PC-3 (cell line): ENCODE results near the gene RIPOR3. TPM values are rescaled to one million over a fixed set of nuclear protein-coding genes. Genes with fewer than 3 reads are reported as not detected.
"Not testable (repeated sequence)": the region's sequence is repeated elsewhere in the genome, so short reads cannot be mapped to it uniquely, and the experiment has no call there.

Experiments used
- ATAC-seq: fragments of 200-7000 bp; cut with Tn5 transposase; 2 replicates; pipeline ENCODE4 v1.9.1; 2020; ENCODE audit warnings: mild to moderate bottlenecking, moderate library complexity
- BruUV-seq: library from RNA; stranded (reverse); fragments of 400-500 nt; replicated peaks from 2 replicates; lab custom pipeline; 2021; lab: Mats Ljungman, UMichigan
- CTCF ChIA-PET: fragments of 300-600 bp; sonication (Branson Sonifier 250); formaldehyde crosslinking; loops from one replicate; lab custom pipeline; 2022; ENCODE audit warnings: antibody characterized with exemption; lab: Charles Lee
- POLR2A ChIA-PET: fragments of 300-600 bp; sonication (Branson Sonifier 250); formaldehyde crosslinking; loops from one replicate; lab custom pipeline; 2022; ENCODE audit warnings: antibody characterized with exemption; ENCODE audit not compliant: unreplicated experiment; lab: Charles Lee
- DNase-seq: peaks from one replicate; pipeline ENCODE4 v3.0.0-alpha.2; 2015
- H2AFZ ChIP-seq: fragments of 300-600 bp; sonication (generic); 2 replicates; pipeline ENCODE4 v1.6.0; 2016; ENCODE audit warnings: antibody characterized with exemption, low read length
- H3F3A ChIP-seq: fragments of 300-600 bp; sonication (generic); one replicate; pipeline ENCODE4 v1.6.0; 2017; ENCODE audit warnings: antibody characterized with exemption, low read length, control low read depth, mild to moderate bottlenecking; ENCODE audit not compliant: unreplicated experiment
- H3K27ac ChIP-seq: fragments of 300-600 bp; sonication (generic); 2 replicates; pipeline ENCODE4 v1.5.1; 2016; ENCODE audit warnings: mild to moderate bottlenecking, low read length
- H3K27me3 ChIP-seq: fragments of 300-600 bp; sonication (generic); 2 replicates; pipeline ENCODE4 v1.6.1; 2016; ENCODE audit warnings: low read length, mixed read lengths
- H3K36me3 ChIP-seq: fragments of 300-600 bp; sonication (generic); 2 replicates; pipeline ENCODE4 v1.6.1; 2016; ENCODE audit warnings: low read depth, mixed run types, low read length, mixed read lengths
- H3K4me1 ChIP-seq: fragments of 300-600 bp; sonication (generic); 2 replicates; pipeline ENCODE4 v1.5.1; 2016; ENCODE audit warnings: low read length; ENCODE audit not compliant: insufficient read depth
- H3K4me2 ChIP-seq: fragments of 300-600 bp; sonication (generic); 2 replicates; pipeline ENCODE4 v1.6.0; 2016; ENCODE audit warnings: low read length
- H3K4me3 ChIP-seq: fragments of 300-600 bp; sonication (generic); 2 replicates; pipeline ENCODE4 v1.5.1; 2016; ENCODE audit warnings: mild to moderate bottlenecking, low read length, mixed read lengths
- H3K79me2 ChIP-seq: fragments of 300-600 bp; sonication (generic); 2 replicates; pipeline ENCODE4 v1.6.1; 2017; ENCODE audit warnings: low read length, mixed read lengths
- H3K9ac ChIP-seq: fragments of 300-600 bp; sonication (generic); 2 replicates; pipeline ENCODE4 v1.6.0; 2016; ENCODE audit warnings: mild to moderate bottlenecking, low read length
- H3K9me2 ChIP-seq: fragments of 300-600 bp; sonication (generic); replicated peaks from 2 replicates; pipeline ENCODE4 v1.6.1; 2016; ENCODE audit warnings: mixed run types, low read length, mixed read lengths
- H3K9me3 ChIP-seq: fragments of 300-600 bp; sonication (generic); 2 replicates; pipeline ENCODE4 v1.6.1; 2016; ENCODE audit warnings: low read length, mixed read lengths
- H4K20me1 ChIP-seq: fragments of 300-600 bp; sonication (generic); 2 replicates; pipeline ENCODE4 v1.6.1; 2016; ENCODE audit warnings: low read length, mixed read lengths
- EZH2 ChIP-seq: fragments of 300-600 bp; sonication (generic); IDR thresholded peaks from one replicate; pipeline ENCODE4 v1.6.1; 2017; ENCODE audit warnings: antibody characterized with exemption, mild to moderate bottlenecking, low read length; ENCODE audit not compliant: unreplicated experiment
- EZH2phosphoT487 ChIP-seq: fragments of 300-600 bp; sonication (generic); IDR thresholded peaks from 2 replicates; pipeline ENCODE4 v1.6.1; 2018; ENCODE audit warnings: mild to moderate bottlenecking, antibody characterized with exemption, low read length, borderline replicate concordance
- intact Hi-C: fragments of 100-400 bp; cut with micrococcal nuclease; formaldehyde crosslinking; loops from 2 replicates; pipeline ENCODE4 v1.9.0; 2023
- total RNA-seq: library from RNA; depleted of rRNA; stranded (reverse); fragments of >200 nt; gene quantifications from 2 replicates; pipeline ENCODE4 v1.2.3, GENCODE V29; 2014
- TF ChIP-seq, protein P1 (sequence below): fragments of 300-600 bp; sonication (generic); conservative IDR thresholded peaks from 2 replicates; pipeline ENCODE4 v1.5.1; 2017; ENCODE audit warnings: antibody characterized with exemption, low read depth, mild to moderate bottlenecking, low read length

Gene RIPOR3
- total RNA-seq, 1 experiment from 2014 or later = 0.04 TPM

DNA sequence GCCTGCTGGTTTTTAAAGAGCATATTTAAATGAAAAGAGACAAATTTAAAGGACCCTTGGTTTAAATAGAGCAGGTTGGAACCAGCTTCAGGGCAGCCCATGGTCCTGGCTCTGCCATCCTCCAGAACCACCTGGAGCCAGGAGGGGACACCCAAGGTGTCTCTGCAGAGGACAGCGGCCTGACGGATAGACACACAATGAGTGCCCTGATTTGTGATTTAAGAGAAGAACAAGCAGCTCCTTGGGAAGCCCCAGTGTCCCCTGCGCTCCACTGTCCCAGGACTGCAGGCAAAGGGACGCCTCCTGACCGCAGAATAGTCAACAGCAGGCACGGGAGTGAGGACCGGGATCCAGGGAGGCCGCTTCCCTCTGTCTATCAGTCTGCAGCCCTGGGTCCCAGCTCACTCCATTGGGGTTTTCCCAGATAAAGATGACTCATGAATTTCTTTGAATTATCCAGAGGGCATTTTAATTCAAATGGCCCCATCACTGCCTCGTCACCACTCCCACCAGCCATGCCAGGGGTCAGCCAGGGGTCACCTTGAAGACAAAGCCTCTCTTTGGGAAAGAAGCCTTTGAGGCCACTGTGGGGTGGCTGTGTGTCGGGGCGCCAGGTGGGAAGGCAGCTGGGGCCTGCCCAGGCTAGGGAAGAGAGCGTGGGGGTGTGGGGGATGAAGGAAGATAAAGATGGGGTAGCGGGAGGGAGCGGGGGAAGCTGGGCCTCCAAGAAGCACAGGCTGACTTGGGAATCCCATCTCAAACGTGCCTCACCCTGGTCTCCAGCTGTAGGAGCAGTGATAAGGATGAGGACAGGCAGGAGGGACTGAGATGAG is 53.1 kb downstream of the RIPOR3 start:
- POLR2A ChIA-PET, H4K20me1 ChIP-seq, intact Hi-C loops, H3K4me3 ChIP-seq, H3K9me2 ChIP-seq, H3K36me3 ChIP-seq, H3K9ac ChIP-seq, BruUV-seq, H3K27me3 ChIP-seq, H3K79me2 ChIP-seq, H3F3A ChIP-seq, H3K9me3 ChIP-seq, H3K4me2 ChIP-seq, CTCF ChIA-PET: not testable (repeated sequence)
- DNase-seq = peak; percentile 70
- H3K4me1 ChIP-seq = peaks cover 31% of the 10 kb centered on the region
- H2AFZ ChIP-seq = 0 out of 2 replicates have a peak overlapping the region, but pooled peaks have one; percentile 27
- ATAC-seq = peak; percentile 30
- H3K27ac ChIP-seq = peak overlapping the region; percentile 25

DNA sequence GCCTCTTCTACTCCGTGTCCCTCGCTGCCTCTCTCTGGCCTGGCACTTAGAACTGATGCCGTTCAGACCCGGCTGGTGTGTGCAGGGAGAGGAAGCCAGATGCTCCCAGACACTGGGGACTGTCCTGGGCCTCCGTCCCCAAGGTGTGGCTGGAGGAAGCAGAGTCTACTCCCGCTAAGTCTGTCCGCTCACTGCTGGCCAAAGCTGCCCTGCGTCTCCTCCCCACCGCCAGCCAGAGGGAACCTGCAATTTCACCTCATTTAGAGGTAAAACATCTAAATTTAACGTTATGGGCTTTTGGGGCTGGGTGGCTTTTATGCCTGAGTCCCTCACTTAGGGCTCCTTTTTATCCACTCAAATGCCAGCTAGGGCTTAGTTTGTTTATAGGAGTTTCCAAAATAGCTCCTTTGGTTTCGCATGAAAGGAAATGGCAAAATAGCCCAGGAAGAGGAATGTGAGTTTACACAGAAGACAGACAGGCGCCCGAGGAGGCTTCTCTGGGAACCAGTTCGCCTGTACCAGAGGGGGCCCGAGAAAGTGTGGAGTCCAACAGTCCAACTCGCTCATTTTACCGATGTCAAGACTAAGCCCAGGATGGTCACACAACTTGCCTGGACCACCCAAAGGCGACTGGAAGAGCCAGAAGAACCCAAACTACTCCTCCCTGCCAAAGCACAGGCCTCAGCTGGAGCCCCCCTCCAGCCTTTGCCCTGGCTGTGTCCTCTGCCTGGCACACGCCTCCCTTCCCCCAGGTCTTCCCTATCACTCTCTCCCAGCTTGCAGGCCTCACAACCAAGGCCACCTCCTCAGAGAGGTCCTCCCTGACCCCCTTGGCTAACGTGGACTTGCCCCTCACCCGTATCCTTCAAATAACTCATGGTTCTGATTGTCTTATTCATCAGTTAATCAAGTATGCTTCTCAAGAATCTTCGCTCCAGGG is 54.5 kb downstream of the RIPOR3 start:
- POLR2A ChIA-PET = no interaction called here
- peaks cover 17% of the 10 kb centered on the region; the same call in 1 of the 2 replicates for H3K4me1 ChIP-seq

More for the DNA sequence above, 54.5 kb downstream of the RIPOR3 start:
- H3K79me2 ChIP-seq = no peaks in the 10 kb centered on the region
- intact Hi-C loops = no loop called here
- DNase-seq = no peak
- H3F3A ChIP-seq = no peaks in the 10 kb centered on the region
- CTCF ChIA-PET = interaction anchor here (0.6 kb wide), 1 partner anchor 26 kb away, joined by 3 read pairs; no protein-coding TSS in a partner anchor
- H3K27me3 ChIP-seq = no peaks in the 10 kb centered on the region
- no peak overlapping the region for H3K27ac ChIP-seq
- no TSS peak for BruUV-seq
- H3K4me2 ChIP-seq = no peak overlapping the region
- no peaks in the 10 kb centered on the region for H3K9me3 ChIP-seq
- H4K20me1 ChIP-seq = no peaks in the 10 kb centered on the region
- H2AFZ ChIP-seq = no peak overlapping the region
- H3K9ac ChIP-seq = no peak overlapping the region
- H3K36me3 ChIP-seq = no peaks in the 10 kb centered on the region
- no peak for TF ChIP-seq EZH2
- TF ChIP-seq, protein P1, sequence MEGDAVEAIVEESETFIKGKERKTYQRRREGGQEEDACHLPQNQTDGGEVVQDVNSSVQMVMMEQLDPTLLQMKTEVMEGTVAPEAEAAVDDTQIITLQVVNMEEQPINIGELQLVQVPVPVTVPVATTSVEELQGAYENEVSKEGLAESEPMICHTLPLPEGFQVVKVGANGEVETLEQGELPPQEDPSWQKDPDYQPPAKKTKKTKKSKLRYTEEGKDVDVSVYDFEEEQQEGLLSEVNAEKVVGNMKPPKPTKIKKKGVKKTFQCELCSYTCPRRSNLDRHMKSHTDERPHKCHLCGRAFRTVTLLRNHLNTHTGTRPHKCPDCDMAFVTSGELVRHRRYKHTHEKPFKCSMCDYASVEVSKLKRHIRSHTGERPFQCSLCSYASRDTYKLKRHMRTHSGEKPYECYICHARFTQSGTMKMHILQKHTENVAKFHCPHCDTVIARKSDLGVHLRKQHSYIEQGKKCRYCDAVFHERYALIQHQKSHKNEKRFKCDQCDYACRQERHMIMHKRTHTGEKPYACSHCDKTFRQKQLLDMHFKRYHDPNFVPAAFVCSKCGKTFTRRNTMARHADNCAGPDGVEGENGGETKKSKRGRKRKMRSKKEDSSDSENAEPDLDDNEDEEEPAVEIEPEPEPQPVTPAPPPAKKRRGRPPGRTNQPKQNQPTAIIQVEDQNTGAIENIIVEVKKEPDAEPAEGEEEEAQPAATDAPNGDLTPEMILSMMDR = no peak
- no peak for TF ChIP-seq EZH2phosphoT487
- no peak overlapping the region for H3K4me3 ChIP-seq
- no peaks in the 10 kb centered on the region for H3K9me2 ChIP-seq
- ATAC-seq = no peak
